IPS-20b (cell line): ENCODE data around the gene EFNA3.

Experiments used
- H3K27ac ChIP-seq: one replicate; pipeline ENCODE4 v1.5.1; 2013; ENCODE audit warnings: low read length
- H3K27me3 ChIP-seq: 2 replicates; pipeline ENCODE4 v1.6.1; 2013; ENCODE audit warnings: mild to moderate bottlenecking, low read length, inconsistent platforms; ENCODE audit not compliant: insufficient read depth
- H3K36me3 ChIP-seq: 2 replicates; pipeline ENCODE4 v1.6.1; 2013; ENCODE audit warnings: low read depth, mild to moderate bottlenecking, inconsistent platforms, low read length, moderate library complexity; ENCODE audit not compliant: insufficient read depth
- H3K4me1 ChIP-seq: 2 replicates; pipeline ENCODE4 v1.6.1; 2013; ENCODE audit warnings: mild to moderate bottlenecking, control low read depth, inconsistent platforms, low read length, moderate library complexity; ENCODE audit not compliant: insufficient read depth
- H3K4me3 ChIP-seq: 2 replicates; pipeline ENCODE4 v1.5.1; 2013; ENCODE audit warnings: mild to moderate bottlenecking, low read length, inconsistent platforms
- H3K9ac ChIP-seq: 2 replicates; pipeline ENCODE4 v1.6.1; 2013; ENCODE audit warnings: low read depth, mild to moderate bottlenecking, inconsistent platforms, low read length, moderate library complexity
- H3K9me3 ChIP-seq: 2 replicates; pipeline ENCODE4 v1.6.1; 2013; ENCODE audit warnings: mild to moderate bottlenecking, low read depth, low read length, inconsistent platforms; ENCODE audit not compliant: insufficient read depth

EFNA3 gene

DNA sequence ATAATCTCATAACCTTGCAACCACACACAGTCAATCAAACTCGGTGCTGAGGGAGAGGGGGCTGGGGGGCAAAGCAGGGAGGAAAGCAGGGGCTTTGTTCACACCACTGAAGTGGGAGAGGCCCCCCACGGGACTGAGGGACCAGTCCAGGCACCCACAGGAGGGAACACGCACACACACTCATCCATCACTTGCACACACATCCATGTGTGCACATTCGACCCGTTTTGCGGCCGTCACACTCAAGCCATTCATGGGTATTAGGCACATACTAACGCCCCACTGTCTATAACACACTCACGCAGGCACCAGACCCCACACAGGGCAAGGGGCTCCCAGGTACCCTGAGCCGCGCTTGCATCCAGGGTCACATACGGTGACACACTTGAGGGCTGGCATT lies 14.0 kb downstream of the EFNA3 start:
- H3K36me3 ChIP-seq, result no peaks in the 10 kb centered on the region
- H3K9ac ChIP-seq, result no peak overlapping the region
- H3K4me1 ChIP-seq, result 0 out of 2 replicates have a peak, but pooled peaks cover 3% of the 10 kb centered on the region

DNA sequence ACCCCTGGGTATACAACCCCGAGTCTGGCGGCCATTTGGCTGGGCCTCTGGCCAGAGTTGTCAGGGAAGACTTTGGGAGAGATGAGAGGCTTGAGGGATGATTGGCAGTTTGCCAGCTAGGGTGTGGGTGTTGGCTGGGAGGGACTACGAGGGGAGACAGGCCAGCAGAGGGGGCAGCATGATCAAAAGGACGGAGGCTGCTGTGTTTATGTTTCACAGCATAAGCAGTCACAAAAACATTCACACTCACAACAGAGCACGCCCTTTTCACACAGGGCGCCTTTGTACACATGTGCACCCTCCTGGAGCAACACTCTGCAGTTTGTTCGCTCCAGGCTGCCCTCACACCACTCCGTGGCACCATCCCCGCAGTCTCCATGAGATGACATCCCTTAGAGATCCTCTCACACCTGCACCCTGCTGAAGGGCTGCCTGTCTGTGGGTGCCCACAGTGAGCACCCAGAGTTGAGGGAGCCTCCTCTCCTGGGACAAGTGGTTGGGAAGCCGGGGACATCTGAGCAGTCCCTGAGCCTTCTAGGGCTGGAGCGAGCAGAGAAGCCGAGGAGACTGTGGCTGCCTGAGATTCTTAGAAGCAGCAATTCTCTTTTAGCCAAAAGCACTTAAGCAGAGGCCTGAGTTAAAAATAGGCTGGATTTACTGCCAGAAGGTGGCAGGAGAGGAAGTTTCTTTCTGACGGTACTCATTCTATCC lies 15.4 kb downstream of the EFNA3 start:
- no peak overlapping the region for H3K27ac ChIP-seq
- H3K9ac ChIP-seq, result peak overlapping the region; percentile 29; the same call in 1 of the 2 replicates
- H3K4me3 ChIP-seq, result no peak overlapping the region
- H3K9me3 ChIP-seq, result no peaks in the 10 kb centered on the region
- H3K4me1 ChIP-seq, result 0 out of 2 replicates have a peak, but pooled peaks cover 3% of the 10 kb centered on the region
- no peaks in the 10 kb centered on the region for H3K36me3 ChIP-seq
- peaks cover 15% of the 10 kb centered on the region for H3K27me3 ChIP-seq

More for the DNA sequence above, 14.0 kb downstream of the EFNA3 start:
- H3K27ac ChIP-seq, result no peak overlapping the region
- H3K9me3 ChIP-seq, result no peaks in the 10 kb centered on the region
- H3K4me3 ChIP-seq, result no peak overlapping the region
- peaks cover 15% of the 10 kb centered on the region for H3K27me3 ChIP-seq

DNA sequence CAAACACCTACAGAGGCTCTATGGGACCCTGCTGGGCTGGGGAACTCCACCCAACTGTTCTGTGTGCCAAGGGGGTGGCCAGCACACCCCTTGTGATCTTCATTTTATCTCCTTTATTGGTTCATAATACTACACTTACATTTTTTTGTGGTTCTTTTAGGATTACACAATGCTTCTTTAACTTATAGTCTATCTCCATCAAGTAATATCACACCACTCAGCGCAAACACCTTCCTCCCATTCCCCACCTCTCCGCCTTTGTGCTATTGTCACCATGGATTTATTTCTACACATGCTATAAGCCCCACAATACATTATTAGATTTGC lies 15.9 kb downstream of the EFNA3 start:
- H3K9me3 ChIP-seq, result no peaks in the 10 kb centered on the region
- H3K4me1 ChIP-seq, result 0 out of 2 replicates have a peak, but pooled peaks cover 3% of the 10 kb centered on the region
- H3K36me3 ChIP-seq, result no peaks in the 10 kb centered on the region
- peaks cover 15% of the 10 kb centered on the region for H3K27me3 ChIP-seq
- no peak overlapping the region for H3K27ac ChIP-seq
- H3K9ac ChIP-seq, result no peak overlapping the region
- no peak overlapping the region for H3K4me3 ChIP-seq

DNA sequence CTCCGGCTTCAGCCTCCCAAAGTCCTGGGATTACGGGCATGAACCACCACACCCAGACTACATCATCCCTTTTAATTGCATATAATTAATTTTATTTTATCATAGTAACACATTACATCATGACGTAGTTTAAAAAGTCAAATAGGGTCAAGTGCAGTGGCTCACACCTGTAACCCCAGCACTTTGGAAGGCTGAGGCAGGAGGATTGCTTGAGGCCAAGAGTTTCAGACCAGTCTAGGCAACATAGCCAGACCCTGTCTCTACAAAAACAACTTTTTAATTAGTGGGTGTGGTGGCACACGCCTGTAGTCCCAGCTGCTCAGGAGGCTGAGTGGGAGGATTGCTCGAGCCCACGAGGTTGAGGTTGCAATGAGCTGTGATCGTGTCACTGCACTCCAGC lies 20.7 kb downstream of the EFNA3 start:
- Histone ChIP-seq H3K9me3 (no peaks in the 10 kb centered on the region), H3K4me3 (no peak overlapping the region), H3K9ac (no peak overlapping the region), H3K27ac (no peak overlapping the region), H3K4me1 (no peaks in the 10 kb centered on the region), H3K27me3 (no peaks in the 10 kb centered on the region), H3K36me3 (no peaks in the 10 kb centered on the region)

DNA sequence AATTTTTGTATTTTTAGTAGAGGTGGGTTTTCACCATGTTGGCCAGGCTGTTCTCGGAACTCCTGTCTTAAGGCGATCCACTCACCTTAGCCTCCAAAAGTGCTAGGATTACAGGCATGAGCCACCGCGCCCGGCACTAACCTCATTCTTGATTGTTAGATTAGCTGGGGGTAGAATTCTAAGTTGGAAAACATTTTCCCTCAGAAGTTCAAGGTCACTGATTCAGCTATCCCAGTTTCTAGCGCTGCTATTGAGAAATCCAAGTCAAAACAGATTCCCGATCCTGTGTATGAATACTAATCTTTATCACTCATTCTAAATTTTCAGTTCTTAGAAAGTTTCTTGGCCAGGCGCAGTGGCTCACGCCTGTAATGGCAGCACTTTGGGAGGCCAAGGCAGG lies 24.7 kb downstream of the EFNA3 start:
- no peak overlapping the region for H3K9ac ChIP-seq

DNA sequence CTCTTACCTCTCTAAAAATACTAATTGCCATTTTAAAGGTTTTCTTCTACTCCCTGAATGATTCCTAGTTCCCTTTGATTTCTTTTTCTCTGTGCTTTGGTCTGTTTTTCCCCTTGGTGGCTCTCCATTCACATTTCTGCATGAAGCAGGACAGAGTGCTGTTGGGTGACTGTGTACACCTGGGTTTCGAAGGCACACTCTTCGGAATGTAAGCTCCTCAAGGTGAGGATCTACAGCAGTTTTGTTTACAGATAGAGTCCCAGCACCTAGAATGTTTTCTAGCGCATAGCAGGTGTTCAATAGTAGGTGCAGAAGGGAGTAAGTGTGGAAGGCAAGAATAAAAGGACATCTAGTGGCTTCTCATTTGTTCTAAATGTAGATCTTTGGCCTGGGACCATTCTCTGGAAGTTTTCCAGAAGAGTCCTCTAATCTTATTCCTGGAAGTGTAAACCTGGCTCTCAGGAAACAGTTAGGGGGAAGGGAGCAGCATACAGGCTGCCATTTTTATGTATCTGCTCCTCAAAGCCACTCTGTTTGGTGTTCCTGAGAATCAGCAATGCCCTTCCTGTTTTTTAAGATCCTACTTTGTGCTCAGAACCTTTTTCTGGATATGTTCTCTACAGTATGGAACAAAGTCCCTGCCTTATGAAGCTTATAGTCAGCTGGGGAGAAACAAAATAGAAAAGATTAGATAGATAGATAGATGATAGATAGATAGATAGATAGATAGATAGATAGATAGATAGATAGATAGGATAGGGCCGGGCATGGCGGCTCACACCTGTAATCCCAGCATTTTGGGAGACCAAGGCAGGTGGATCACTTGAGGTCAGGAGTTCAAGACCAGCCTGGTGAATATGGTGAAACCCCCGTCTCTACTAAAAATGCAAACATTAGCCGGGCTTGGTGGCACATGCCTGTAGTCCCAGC lies 26.2 kb downstream of the EFNA3 start:
- Histone ChIP-seq H3K4me3 (no peak overlapping the region), H3K9ac (no peak overlapping the region), H3K27ac (no peak overlapping the region), H3K36me3 (no peaks in the 10 kb centered on the region), H3K4me1 (no peaks in the 10 kb centered on the region), H3K27me3 (no peaks in the 10 kb centered on the region; the same call in 1 of the 2 replicates), H3K9me3 (no peaks in the 10 kb centered on the region)

More for the DNA sequence above, 24.7 kb downstream of the EFNA3 start:
- Histone ChIP-seq H3K4me1 (no peaks in the 10 kb centered on the region), H3K9me3 (no peaks in the 10 kb centered on the region), H3K27ac (no peak overlapping the region), H3K27me3 (no peaks in the 10 kb centered on the region; the same call in 1 of the 2 replicates), H3K36me3 (no peaks in the 10 kb centered on the region), H3K4me3 (no peak overlapping the region)

DNA sequence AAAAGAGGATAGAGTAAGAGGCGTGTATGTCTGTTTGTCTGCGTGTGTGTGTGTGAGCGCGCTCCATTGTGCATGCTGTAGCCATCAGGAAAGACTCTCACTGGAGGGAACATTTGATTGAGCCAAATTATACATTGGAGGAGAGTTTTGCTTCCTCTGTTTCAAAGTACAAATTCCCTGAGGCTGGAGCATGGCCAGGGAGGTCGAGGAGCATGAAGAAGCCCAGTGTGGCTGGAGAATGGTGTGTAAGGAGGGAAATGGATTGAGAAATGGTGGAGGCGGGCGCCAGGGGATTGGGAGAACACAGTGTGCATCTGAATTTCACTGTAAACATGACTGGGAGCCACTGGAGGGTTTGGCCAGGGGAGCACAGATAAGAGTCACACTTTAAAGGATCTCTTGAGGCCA lies 27.0 kb downstream of the EFNA3 start:
- H3K4me3 ChIP-seq, result no peak overlapping the region
- no peaks in the 10 kb centered on the region for H3K36me3 ChIP-seq
- H3K4me1 ChIP-seq, result no peaks in the 10 kb centered on the region
- H3K27me3 ChIP-seq, result no peaks in the 10 kb centered on the region; the same call in 1 of the 2 replicates
- no peak overlapping the region for H3K27ac ChIP-seq
- H3K9me3 ChIP-seq, result no peaks in the 10 kb centered on the region
- H3K9ac ChIP-seq, result no peak overlapping the region

DNA sequence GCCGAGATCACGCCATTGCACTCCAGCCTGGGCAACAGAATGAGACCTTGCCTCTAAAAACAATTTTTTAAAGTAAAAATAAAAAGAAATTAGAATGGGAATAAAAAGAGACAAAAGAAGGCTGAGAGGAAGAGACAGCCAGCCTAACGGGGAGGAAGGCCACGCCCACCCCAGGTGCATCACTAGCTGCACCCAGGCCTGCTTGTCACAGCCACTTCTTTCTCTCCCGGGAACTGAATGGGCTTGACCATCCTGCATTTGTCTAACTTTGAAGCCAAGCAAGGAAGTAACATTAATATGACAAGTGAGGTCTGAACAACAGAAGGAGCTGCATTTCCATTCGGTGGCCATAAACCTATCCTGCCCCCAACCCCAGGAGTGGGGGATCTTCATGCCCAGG lies 28.2 kb downstream of the EFNA3 start:
- Histone ChIP-seq H3K27ac (no peak overlapping the region), H3K27me3 (no peaks in the 10 kb centered on the region; the same call in 1 of the 2 replicates), H3K4me3 (no peak overlapping the region), H3K9me3 (no peaks in the 10 kb centered on the region), H3K4me1 (no peaks in the 10 kb centered on the region), H3K9ac (no peak overlapping the region), H3K36me3 (no peaks in the 10 kb centered on the region)

DNA sequence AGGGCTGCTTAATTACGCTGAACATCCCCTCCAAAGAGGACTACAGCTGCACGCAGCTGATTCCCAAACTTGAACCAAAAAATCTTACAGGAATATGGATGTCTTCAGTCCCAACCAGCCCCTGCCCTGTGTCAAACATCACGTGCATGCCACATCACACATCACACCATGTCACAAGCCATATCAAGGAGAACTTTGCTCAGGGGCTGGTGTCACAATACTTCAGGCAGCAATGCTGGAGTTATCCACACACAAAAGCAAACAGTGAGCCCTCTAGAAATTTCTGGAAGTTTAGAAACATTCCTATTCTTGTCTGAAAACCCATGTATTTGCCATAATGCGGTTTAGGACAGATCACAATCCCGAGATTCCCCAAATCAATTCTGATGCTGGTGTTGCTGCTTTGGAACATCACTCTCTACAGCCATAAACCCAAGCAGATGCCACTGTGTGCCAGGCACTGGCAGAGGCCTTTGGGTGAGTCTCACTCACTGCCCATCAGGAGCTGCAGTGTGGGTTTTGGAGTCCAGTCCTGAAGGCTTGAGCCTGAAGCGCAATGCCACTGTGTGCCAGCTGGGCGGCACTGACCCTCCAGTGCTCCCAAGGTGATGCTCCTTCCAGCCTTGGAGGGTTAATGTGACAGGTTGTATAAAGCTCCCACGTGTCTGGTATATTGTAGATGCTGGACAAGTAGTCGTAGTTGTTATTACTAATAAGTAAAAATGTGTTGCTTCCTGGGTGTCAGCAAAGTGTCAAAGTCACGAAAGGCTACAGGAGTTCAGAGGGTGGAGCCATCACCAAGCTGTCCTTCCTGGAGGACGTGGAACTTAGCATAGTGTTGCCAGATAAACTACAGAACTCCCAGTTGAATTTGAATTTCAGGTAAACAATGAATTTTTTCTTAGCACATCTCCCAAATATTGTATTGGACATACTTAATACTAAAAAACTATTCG lies 28.9 kb downstream of the EFNA3 start:
- Histone ChIP-seq H3K27me3 (no peaks in the 10 kb centered on the region; the same call in 1 of the 2 replicates), H3K4me1 (no peaks in the 10 kb centered on the region), H3K4me3 (no peak overlapping the region), H3K9ac (no peak overlapping the region), H3K27ac (no peak overlapping the region), H3K36me3 (no peaks in the 10 kb centered on the region), H3K9me3 (no peaks in the 10 kb centered on the region)

DNA sequence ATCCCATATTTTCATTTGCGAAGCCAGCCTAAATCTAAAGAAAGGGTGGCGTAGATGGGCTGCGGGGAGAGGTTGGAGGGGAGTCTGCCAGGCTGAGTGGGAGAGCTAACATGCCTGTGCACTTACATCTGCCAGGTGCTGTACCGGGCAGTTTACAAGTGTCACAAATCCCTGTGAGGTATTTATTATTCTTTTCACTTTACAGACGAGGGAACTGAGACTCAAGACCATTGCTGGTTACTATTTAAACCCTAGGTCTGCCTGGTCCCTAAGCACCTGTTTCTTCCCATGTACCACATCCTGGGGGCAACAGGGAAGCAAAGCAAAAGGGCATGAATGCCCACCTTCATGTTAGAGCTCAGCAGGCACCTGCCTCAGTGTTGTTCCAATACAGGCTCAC lies 29.7 kb downstream of the EFNA3 start:
- Histone ChIP-seq H3K9ac (no peak overlapping the region), H3K4me3 (no peak overlapping the region), H3K36me3 (no peaks in the 10 kb centered on the region), H3K4me1 (no peaks in the 10 kb centered on the region), H3K27ac (no peak overlapping the region), H3K27me3 (no peaks in the 10 kb centered on the region; the same call in 1 of the 2 replicates), H3K9me3 (no peaks in the 10 kb centered on the region)

DNA sequence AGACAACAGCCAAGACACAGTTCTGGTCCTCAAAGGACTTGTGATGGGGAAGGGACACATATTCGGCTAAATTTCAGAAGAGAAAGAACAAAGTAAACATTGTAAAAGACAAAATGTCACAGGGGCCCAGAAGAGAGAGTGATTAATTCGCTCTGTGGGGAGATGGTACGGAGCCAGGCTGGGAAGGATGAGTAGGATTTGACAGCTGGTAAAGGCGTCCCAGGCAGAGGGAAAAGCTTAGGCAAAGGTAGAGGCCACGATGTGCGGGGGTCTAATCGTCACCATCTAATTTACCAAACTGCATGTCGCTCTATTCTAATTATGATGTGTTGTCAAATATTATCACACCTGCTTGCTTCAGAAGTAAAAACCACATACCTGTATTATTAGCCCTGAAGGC lies 31.7 kb downstream of the EFNA3 start:
- Histone ChIP-seq H3K27me3 (no peaks in the 10 kb centered on the region; the same call in 1 of the 2 replicates), H3K9ac (no peak overlapping the region), H3K27ac (no peak overlapping the region), H3K36me3 (no peaks in the 10 kb centered on the region), H3K4me3 (no peak overlapping the region), H3K9me3 (no peaks in the 10 kb centered on the region), H3K4me1 (no peaks in the 10 kb centered on the region)
